WTC11 (cell line): ENCODE results near the gene RGS2. TPM values are rescaled to one million over a fixed set of nuclear protein-coding genes. Genes with fewer than 3 reads are reported as not detected.

Experiments
- ATAC-seq: fragments of 200-7000 bp; cut with Tn5 transposase; 2 replicates; pipeline ENCODE4 v1.10.0; 2021; ENCODE audit warnings: mild to moderate bottlenecking, moderate library complexity
- CTCF ChIA-PET: fragments of 300-600 bp; sonication (Branson Sonifier 250); formaldehyde crosslinking; loops from one replicate; lab custom pipeline; 2021; ENCODE audit warnings: antibody characterized with exemption; lab: Charles Lee
- POLR2A ChIA-PET: fragments of 350-600 bp; sonication (Branson Sonifier 250); formaldehyde crosslinking; loops from one replicate; lab custom pipeline; 2021; ENCODE audit warnings: antibody characterized with exemption; lab: Charles Lee
- DNase-seq: peaks from one replicate; pipeline ENCODE4 v3.0.0; 2021; ENCODE audit warnings: low spot score
- H3K27ac Mint-ChIP-seq: 2 replicates; pipeline ENCODE4 v1.8.0; 2021; ENCODE audit warnings: mixed read lengths
- H3K27me3 Mint-ChIP-seq: 2 replicates; pipeline ENCODE4 v1.8.0; 2021; ENCODE audit warnings: low read depth, mild to moderate bottlenecking, moderate library complexity, mixed read lengths
- H3K36me3 Mint-ChIP-seq: 2 replicates; pipeline ENCODE4 v1.8.0; 2021; ENCODE audit warnings: mixed read lengths
- H3K4me1 Mint-ChIP-seq: 2 replicates; pipeline ENCODE4 v1.8.0; 2022; ENCODE audit warnings: mixed read lengths
- H3K4me3 Mint-ChIP-seq: 2 replicates; pipeline ENCODE4 v1.8.0; 2021; ENCODE audit warnings: mild to moderate bottlenecking, moderate library complexity, mixed read lengths
- H3K9me3 Mint-ChIP-seq: 2 replicates; pipeline ENCODE4 v1.8.0; 2021; ENCODE audit warnings: mixed read lengths
- ELF4 ChIP-seq: sonication (generic); formaldehyde crosslinking; IDR thresholded peaks from 2 replicates; pipeline ENCODE4 v1.8.1; 2022; ENCODE audit warnings: low read depth, mild to moderate bottlenecking, moderate library complexity, missing genetic modification reagents
- ESRRA ChIP-seq: sonication (generic); formaldehyde crosslinking; IDR thresholded peaks from 2 replicates; pipeline ENCODE4 v1.8.1; 2022; ENCODE audit warnings: mild to moderate bottlenecking, missing genetic modification reagents, borderline replicate concordance
- FOXK1 ChIP-seq: sonication (generic); formaldehyde crosslinking; IDR thresholded peaks from 2 replicates; pipeline ENCODE4 v1.8.0; 2022; ENCODE audit warnings: mild to moderate bottlenecking, moderate library complexity, missing genetic modification reagents
- NFATC4 ChIP-seq: fragments of 250-450 bp; sonication (Bioruptor Pico); IDR thresholded peaks from 2 replicates; pipeline ENCODE4 v1.9.0; 2021; ENCODE audit warnings: mild to moderate bottlenecking
- NFE2L1 ChIP-seq: sonication (generic); formaldehyde crosslinking; IDR thresholded peaks from 2 replicates; pipeline ENCODE4 v1.8.1; 2023; ENCODE audit warnings: missing genetic modification reagents
- NFYB ChIP-seq: sonication (generic); formaldehyde crosslinking; conservative IDR thresholded peaks from 2 replicates; pipeline ENCODE4 v1.8.0; 2022; ENCODE audit warnings: low read depth, missing genetic modification reagents
- NR1H2 ChIP-seq: sonication (generic); formaldehyde crosslinking; IDR thresholded peaks from 2 replicates; pipeline ENCODE4 v1.9.0; 2021; ENCODE audit warnings: mild to moderate bottlenecking, moderate library complexity, missing genetic modification reagents
- NR3C1 ChIP-seq: sonication (generic); formaldehyde crosslinking; conservative IDR thresholded peaks from 2 replicates; pipeline ENCODE4 v1.8.1; 2023; ENCODE audit warnings: low read depth, mild to moderate bottlenecking, missing genetic modification reagents
- SMAD3 ChIP-seq: sonication (generic); formaldehyde crosslinking; IDR thresholded peaks from 2 replicates; pipeline ENCODE4 v1.8.0; 2022; ENCODE audit warnings: missing genetic modification reagents, mild to moderate bottlenecking, borderline replicate concordance
- SOX15 ChIP-seq: fragments of 250-450 bp; sonication (Bioruptor Pico); IDR thresholded peaks from 2 replicates; pipeline ENCODE4 v1.9.0; 2021; ENCODE audit warnings: mild to moderate bottlenecking
- TCF7 ChIP-seq: sonication (generic); formaldehyde crosslinking; IDR thresholded peaks from 2 replicates; pipeline ENCODE4 v1.8.0; 2022; ENCODE audit warnings: mild to moderate bottlenecking, low read depth, missing genetic modification reagents, moderate library complexity
- ZBTB21 ChIP-seq: sonication (generic); formaldehyde crosslinking; IDR thresholded peaks from 2 replicates; pipeline ENCODE4 v1.8.1; 2023; ENCODE audit warnings: mild to moderate bottlenecking, missing genetic modification reagents, borderline replicate concordance
- ZNF121 ChIP-seq: sonication (generic); formaldehyde crosslinking; IDR thresholded peaks from 2 replicates; pipeline ENCODE4 v1.8.0; 2023; ENCODE audit warnings: missing genetic modification reagents
- ZNF281 ChIP-seq: sonication (generic); formaldehyde crosslinking; IDR thresholded peaks from 2 replicates; pipeline ENCODE4 v1.8.0; 2023; ENCODE audit warnings: mild to moderate bottlenecking, missing genetic modification reagents
- ZNF416 ChIP-seq: fragments of 250-450 bp; sonication (Bioruptor Pico); IDR thresholded peaks from 2 replicates; pipeline ENCODE4 v1.9.0; 2021; ENCODE audit warnings: mild to moderate bottlenecking, inconsistent platforms
- total RNA-seq: library from RNA; stranded (reverse); gene quantifications from 3 replicates; pipeline ENCODE4 v1.2.3, GENCODE V29; 2021
- TF ChIP-seq, protein P1 (sequence below): sonication (generic); formaldehyde crosslinking; IDR thresholded peaks from 2 replicates; pipeline ENCODE4 v1.8.0; 2022; ENCODE audit warnings: mild to moderate bottlenecking, missing genetic modification reagents
- TF ChIP-seq, protein P2 (sequence below): fragments of 250-450 bp; sonication (Bioruptor Pico); IDR thresholded peaks from 2 replicates; pipeline ENCODE4 v2.1.2; 2022; ENCODE audit warnings: mild to moderate bottlenecking, moderate library complexity
- TF ChIP-seq, protein P3 (sequence below): sonication (generic); formaldehyde crosslinking; IDR thresholded peaks from 2 replicates; pipeline ENCODE4 v1.8.1; 2023; ENCODE audit warnings: mild to moderate bottlenecking, missing genetic modification reagents, moderate library complexity
- TF ChIP-seq, protein P4 (sequence below): fragments of 250-450 bp; sonication (Bioruptor Pico); IDR thresholded peaks from 2 replicates; pipeline ENCODE4 v1.9.0; 2021; ENCODE audit warnings: mild to moderate bottlenecking
- TF ChIP-seq, protein P5 (sequence below): sonication (generic); formaldehyde crosslinking; conservative IDR thresholded peaks from 2 replicates; pipeline ENCODE4 v1.8.1; 2022; ENCODE audit warnings: mild to moderate bottlenecking, missing genetic modification reagents
- TF ChIP-seq, protein P6 (sequence below): fragments of 250-450 bp; sonication (Bioruptor Pico); IDR thresholded peaks from 2 replicates; pipeline ENCODE4 v1.9.0; 2021; ENCODE audit warnings: moderate library complexity, mild to moderate bottlenecking, inconsistent platforms, borderline replicate concordance

The RGS2 gene
- total RNA-seq, 1 experiment from 2014 or later, result 13.1 TPM

DNA sequence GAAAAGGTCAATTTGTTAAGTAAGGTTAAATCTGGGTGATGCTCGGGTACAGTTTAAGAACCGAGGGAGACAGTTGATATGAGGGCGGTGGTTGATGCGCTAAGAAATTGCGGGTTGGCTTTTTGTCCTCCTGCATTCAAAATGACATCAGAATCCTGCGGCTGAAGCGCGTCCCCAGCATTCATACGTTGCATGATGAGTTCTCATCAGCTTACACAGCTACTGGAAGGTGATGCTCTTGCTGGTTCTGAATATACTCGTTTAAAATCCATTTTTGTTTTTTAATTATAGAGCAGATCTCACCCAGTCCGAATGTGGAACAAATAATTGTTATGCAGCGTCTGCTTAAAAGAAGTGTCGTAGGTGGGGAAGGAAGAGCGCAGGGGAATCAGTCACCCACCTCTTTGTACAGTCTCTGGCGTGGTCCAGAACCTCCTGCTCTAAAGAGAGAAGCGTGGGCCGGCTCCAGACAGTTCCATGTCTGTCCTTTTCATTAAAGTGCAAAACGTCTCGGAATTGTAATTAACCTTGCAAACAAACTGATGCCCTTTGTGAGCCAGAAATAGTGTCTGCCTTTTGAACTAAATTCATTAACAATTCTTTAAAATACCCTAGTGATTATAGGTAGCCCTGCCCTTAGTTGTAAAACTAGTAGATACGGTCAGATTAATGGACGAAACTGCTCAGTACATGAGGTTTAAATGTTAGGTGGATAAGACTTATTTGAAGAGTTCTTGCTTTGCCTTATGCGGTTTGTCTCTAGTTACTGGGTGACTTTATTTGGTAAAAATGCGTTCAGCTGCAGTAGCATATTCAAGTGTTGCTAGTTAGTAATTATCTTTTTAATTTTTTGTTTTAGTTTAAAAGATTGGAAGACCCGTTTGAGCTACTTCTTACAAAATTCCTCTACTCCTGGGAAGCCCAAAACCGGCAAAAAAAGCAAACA, 741 bp downstream of the RGS2 start (continued):
- TF ChIP-seq, protein P1, sequence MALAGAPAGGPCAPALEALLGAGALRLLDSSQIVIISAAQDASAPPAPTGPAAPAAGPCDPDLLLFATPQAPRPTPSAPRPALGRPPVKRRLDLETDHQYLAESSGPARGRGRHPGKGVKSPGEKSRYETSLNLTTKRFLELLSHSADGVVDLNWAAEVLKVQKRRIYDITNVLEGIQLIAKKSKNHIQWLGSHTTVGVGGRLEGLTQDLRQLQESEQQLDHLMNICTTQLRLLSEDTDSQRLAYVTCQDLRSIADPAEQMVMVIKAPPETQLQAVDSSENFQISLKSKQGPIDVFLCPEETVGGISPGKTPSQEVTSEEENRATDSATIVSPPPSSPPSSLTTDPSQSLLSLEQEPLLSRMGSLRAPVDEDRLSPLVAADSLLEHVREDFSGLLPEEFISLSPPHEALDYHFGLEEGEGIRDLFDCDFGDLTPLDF, result no peak
- no peak for TF ChIP-seq ZNF416 (CRISPR knock-in tag)
- TF ChIP-seq ESRRA (CRISPR knock-in tag), result no peak
- no peak for TF ChIP-seq NFYB (CRISPR knock-in tag)
- TF ChIP-seq NFATC4 (CRISPR knock-in tag), result no peak
- TF ChIP-seq, protein P2, sequence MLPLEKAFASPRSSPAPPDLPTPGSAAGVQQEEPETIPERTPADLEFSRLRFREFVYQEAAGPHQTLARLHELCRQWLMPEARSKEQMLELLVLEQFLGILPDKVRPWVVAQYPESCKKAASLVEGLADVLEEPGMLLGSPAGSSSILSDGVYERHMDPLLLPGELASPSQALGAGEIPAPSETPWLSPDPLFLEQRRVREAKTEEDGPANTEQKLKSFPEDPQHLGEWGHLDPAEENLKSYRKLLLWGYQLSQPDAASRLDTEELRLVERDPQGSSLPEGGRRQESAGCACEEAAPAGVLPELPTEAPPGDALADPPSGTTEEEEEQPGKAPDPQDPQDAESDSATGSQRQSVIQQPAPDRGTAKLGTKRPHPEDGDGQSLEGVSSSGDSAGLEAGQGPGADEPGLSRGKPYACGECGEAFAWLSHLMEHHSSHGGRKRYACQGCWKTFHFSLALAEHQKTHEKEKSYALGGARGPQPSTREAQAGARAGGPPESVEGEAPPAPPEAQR (CRISPR knock-in tag), result no peak
- no peak for TF ChIP-seq ZNF121 (CRISPR knock-in tag)
- TF ChIP-seq NR3C1, result no peak
- no peak for TF ChIP-seq NFE2L1 (CRISPR knock-in tag)

DNA sequence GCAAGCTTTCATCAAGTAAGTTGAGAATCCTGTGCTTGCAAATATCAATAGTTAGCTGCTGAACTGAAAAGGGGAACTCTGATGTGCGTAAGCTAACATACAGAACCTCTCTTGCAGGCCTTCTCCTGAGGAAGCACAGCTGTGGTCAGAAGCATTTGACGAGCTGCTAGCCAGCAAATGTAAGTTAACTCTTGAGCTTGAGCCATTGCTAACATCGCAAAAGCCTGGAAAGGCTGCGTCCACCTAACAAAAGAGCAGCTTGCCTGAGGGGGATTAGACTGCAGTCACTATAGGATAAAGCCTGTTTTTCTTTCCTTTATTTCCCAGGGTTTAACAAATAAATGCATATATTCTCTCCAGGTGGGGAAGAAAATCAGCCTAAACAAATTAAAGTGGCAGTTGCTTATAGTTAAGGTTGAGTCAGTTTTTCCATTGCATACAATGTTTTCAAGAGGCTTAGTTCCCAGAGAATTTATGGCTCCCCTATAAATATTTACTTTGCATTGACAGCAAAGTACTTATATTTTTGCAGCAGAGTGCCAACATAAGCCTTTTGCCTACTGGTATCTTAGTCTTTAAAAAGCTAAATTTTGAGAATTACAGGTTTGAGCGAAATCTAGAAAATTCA, 1.5 kb downstream of the RGS2 start:
- no peak for ATAC-seq
- POLR2A ChIA-PET, result interaction anchor here (0.9 to 1.0 kb wide), 2 partner anchors 10 to 249 kb away, joined by 3 read pairs; partner anchors contain the start of genes RO60 and UCHL5
- Mint-ChIP-seq H3K27ac (peak overlapping the region; percentile 58; the same call in 1 of the 2 replicates), H3K4me1 (peaks cover 26% of the 10 kb centered on the region), H3K27me3 (peaks cover 16% of the 10 kb centered on the region), H3K36me3 (peaks cover 10% of the 10 kb centered on the region), H3K4me3 (peak overlapping the region; percentile 91), H3K9me3 (no peaks in the 10 kb centered on the region)
- CTCF ChIA-PET, result interaction anchor here (1.2 to 1.7 kb wide), 2 partner anchors 188 to 209 kb away, joined by 4 read pairs; no protein-coding TSS in a partner anchor
- no peak for DNase-seq
- no peak for TF ChIP-seq SMAD3 (CRISPR knock-in tag)
- TF ChIP-seq, protein P3, sequence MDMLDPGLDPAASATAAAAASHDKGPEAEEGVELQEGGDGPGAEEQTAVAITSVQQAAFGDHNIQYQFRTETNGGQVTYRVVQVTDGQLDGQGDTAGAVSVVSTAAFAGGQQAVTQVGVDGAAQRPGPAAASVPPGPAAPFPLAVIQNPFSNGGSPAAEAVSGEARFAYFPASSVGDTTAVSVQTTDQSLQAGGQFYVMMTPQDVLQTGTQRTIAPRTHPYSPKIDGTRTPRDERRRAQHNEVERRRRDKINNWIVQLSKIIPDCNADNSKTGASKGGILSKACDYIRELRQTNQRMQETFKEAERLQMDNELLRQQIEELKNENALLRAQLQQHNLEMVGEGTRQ (CRISPR knock-in tag), result no peak
- no peak for TF ChIP-seq ZNF281
- TF ChIP-seq NR1H2 (CRISPR knock-in tag), result no peak
- no peak for TF ChIP-seq FOXK1 (CRISPR knock-in tag)
- TF ChIP-seq SOX15, result no peak
- no peak for TF ChIP-seq ELF4 (CRISPR knock-in tag)
- no peak for TF ChIP-seq NFATC4 (CRISPR knock-in tag)
- no peak for TF ChIP-seq ZBTB21 (CRISPR knock-in tag)
- TF ChIP-seq, protein P4, sequence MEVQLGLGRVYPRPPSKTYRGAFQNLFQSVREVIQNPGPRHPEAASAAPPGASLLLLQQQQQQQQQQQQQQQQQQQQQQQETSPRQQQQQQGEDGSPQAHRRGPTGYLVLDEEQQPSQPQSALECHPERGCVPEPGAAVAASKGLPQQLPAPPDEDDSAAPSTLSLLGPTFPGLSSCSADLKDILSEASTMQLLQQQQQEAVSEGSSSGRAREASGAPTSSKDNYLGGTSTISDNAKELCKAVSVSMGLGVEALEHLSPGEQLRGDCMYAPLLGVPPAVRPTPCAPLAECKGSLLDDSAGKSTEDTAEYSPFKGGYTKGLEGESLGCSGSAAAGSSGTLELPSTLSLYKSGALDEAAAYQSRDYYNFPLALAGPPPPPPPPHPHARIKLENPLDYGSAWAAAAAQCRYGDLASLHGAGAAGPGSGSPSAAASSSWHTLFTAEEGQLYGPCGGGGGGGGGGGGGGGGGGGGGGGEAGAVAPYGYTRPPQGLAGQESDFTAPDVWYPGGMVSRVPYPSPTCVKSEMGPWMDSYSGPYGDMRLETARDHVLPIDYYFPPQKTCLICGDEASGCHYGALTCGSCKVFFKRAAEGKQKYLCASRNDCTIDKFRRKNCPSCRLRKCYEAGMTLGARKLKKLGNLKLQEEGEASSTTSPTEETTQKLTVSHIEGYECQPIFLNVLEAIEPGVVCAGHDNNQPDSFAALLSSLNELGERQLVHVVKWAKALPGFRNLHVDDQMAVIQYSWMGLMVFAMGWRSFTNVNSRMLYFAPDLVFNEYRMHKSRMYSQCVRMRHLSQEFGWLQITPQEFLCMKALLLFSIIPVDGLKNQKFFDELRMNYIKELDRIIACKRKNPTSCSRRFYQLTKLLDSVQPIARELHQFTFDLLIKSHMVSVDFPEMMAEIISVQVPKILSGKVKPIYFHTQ (CRISPR knock-in tag), result no peak
- TF ChIP-seq, protein P5, sequence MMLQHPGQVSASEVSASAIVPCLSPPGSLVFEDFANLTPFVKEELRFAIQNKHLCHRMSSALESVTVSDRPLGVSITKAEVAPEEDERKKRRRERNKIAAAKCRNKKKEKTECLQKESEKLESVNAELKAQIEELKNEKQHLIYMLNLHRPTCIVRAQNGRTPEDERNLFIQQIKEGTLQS (CRISPR knock-in tag), result no peak
- no peak for TF ChIP-seq TCF7
- TF ChIP-seq, protein P6, sequence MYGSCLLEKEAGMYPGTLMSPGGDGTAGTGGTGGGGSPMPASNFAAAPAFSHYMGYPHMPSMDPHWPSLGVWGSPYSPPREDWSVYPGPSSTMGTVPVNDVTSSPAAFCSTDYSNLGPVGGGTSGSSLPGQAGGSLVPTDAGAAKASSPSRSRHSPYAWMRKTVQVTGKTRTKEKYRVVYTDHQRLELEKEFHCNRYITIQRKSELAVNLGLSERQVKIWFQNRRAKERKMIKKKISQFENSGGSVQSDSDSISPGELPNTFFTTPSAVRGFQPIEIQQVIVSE (CRISPR knock-in tag), result no peak
